Suppressor macrophage treated with lipopolysaccharide for 1 hour (primary cell): ENCODE measurements around the gene GRK3.
A peak's percentile ranks its signal among the peaks of the same experiment; 100 is the strongest.
"Not testable (repeated sequence)": the region's sequence is repeated elsewhere in the genome, so short reads cannot be mapped to it uniquely, and the experiment has no call there.

Source experiments
- DNase-seq, 3 donors: peaks; one replicate each; pipeline ENCODE4 v3.0.0-alpha.2; 2020 to 2022

Gene GRK3

GRCh38 chr22:25564320-25564978 lies at the start of gene GRK3:
GRK3 (plus strand) TSS chr22:25564675; CDS start chr22:25565041, 366 bp downstream.
- DNase-seq: peak; percentile 76 to 93 (median 77)

DNA sequence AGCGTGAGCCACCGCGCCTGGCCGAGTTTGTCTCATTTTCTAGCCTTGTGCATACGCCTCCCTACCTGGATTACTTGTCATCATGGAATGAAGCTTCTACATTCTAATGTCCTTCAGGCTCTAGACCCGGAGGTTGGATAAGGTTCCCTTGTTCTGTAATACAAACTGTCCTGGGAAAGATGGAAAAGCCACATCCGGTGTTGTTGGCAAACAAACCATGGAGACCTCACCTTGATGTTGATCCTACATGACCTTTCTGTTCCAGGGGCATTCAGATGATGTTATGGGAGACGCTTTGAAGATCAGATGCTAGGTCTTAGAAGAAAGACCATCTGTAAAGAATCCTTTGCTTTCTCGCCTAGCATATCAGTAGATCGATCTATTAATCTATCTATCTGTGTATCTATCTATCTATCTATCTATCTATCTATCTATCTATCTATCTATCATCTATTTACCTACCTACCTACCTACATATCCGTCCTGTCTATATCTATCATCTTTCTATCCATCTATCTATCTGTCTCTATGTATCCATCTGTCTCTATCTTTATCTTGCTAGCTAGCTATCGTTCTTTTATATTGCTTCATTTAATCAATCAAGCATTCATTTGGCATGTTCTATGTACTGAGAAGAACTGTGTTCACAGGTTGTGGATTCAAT lies 46.3 kb upstream of the GRK3 start:
- DNase-seq: no peak

GRCh38 chr22:25525376-25525775 lies 39.1 kb upstream of the GRK3 start:
- no peak for DNase-seq

- DNase-seq: peak; percentile 50 to 52 (median 51)
Observed at GRCh38 chr22:25525804-25526584, 38.5 kb upstream of the GRK3 start.

- DNase-seq: not testable (repeated sequence)
Observed at GRCh38 chr22:25527016-25527415, 37.5 kb upstream of the GRK3 start.

DNA sequence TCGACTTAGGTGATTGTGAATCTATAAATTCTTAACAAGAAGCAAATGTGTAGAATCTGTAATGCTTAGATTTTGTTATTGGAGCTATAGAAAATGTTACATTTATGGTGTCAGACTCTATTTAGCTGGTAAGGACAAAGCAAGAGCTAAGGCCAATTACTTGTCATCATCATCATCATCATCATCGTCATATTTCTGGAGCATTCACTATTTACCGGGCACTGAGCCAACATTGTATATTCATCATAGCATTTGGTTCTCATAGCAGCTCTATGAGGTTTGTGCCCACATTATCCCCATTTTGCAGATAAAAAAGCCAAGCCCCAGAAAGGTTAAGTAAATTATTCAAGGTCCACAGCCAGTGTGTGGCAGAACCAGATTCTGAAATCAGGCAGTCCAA lies 36.4 kb upstream of the GRK3 start:
- DNase-seq: not testable (repeated sequence)

GRCh38 chr22:25529059-25529458 lies 35.4 kb upstream of the GRK3 start:
- DNase-seq: not testable (repeated sequence)

- DNase-seq: not testable (repeated sequence)
Observed at GRCh38 chr22:25529541-25530137, 34.8 kb upstream of the GRK3 start.

- DNase-seq: not testable (repeated sequence)
Observed at GRCh38 chr22:25531677-25532076, 32.8 kb upstream of the GRK3 start.

DNA sequence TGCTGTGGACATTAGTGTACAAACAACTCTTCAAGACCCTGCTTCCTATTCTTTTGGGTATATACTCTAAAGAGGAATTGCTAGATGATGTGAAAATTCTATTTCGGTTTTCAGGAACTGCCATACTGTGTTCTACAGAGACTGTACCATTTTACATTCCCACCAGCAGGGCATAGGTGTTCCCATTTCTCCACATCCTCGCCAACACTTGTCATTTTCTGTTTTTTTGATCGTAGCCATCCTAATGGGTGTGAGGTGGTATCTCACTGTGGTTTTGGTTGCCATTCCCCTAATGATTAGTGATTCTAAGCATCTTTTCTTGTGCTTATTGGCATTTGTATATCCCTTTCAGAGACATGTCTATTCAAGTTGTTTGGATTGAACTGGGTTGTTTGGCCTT lies 29.8 kb upstream of the GRK3 start:
- DNase-seq: no peak

GRCh38 chr22:25536589-25536988 lies 27.9 kb upstream of the GRK3 start:
- no peak for DNase-seq

DNA sequence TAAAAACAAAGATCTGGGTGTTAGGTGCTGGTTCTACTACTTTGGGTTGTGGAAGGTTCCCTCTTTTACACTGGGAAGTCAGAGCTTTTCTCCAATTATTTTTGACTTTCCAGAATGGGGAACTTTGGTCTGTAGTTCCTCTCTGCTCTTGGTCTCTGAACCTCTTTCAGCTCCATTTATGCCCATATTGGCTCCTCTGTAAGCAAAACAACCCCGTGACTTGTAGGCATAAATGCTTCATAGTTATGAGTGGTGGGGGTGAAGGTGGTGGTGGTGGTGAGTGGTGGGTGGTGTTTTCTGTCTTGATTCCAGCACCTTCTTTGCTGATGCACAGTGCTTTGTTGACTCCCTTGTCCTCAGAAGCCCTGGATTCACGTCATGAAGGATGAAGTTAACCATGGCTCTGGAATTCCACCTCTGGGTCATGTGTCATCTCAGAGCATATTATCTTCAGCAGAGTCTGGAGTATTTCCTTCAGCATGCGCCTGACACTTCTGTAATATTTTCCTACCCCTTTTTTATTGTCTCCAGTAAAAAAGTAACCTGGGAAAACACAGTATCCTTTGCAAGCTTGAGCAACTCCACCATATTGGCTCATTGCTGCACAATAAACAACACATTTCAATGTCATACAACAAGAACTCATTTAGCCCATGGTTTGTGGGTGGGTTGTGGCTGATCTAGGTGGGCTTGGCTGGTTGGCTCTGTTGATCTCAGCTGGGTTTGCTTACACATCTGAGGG lies 24.1 kb upstream of the GRK3 start:
- DNase-seq: peak; percentile 45 to 69 (median 62)

GRCh38 chr22:25540908-25541660 lies 23.4 kb upstream of the GRK3 start:
- peak; percentile 57 to 72 (median 70) for DNase-seq

GRCh38 chr22:25542191-25542590 lies 22.3 kb upstream of the GRK3 start:
- DNase-seq: peak in 1 of 3 donors; percentile 12

- DNase-seq: no peak
Observed at GRCh38 chr22:25542720-25543402, 21.6 kb upstream of the GRK3 start.

GRCh38 chr22:25545146-25545545 lies 19.3 kb upstream of the GRK3 start:
- DNase-seq: no peak

- peak; percentile 79 to 86 (median 83) for DNase-seq
Observed at GRCh38 chr22:25545672-25546071, 18.8 kb upstream of the GRK3 start.

GRCh38 chr22:25546242-25546641 lies 18.2 kb upstream of the GRK3 start:
- no peak for DNase-seq

- DNase-seq: peak; percentile 82 to 93 (median 89)
Observed at GRCh38 chr22:25546751-25547150, 17.7 kb upstream of the GRK3 start.

DNA sequence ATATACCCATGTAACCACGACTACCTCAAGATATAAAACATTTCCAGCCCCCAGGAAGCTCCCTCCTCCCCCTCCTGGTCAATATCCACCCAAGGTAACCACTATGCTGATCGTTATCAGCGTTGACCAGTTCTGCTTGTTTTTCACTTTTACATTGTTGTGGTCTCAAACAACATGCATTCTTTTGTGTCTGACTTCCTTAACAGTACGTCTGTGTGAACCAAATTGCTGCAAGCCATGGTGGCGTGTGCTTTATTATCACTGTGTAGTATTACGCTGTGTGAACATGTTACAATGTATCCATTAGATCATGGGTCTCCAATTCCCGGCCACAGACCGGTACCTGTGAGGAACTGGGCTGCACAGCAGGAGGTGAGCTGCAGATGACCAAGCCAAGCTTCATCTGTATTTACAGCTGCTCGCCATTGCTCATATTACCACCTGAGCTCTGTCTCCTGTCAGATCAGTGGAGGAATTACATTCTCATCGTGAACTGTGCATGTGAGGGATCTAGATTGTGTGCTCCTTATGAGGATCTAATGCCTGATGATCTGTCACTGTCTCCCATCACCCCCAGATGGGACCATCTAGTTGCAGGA lies 15.5 kb upstream of the GRK3 start:
- no peak for DNase-seq

DNA sequence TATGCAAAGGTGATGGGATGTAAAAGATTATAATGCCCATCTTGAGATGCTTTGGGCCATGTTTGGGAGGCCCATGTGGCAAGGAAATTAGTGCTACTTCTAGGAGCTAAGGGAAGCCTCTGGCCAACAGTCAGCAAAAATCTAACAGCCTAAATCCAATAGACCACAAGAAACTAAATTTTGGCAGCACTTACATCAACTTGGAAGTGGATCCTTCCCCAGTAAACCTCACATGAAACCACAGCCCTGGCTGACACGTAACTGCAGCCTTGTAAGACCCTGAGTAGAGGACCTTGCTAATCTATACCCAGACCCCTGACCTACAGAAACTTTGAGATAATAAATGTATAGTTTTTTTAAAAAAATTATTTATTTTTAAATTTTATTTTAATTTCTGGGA lies 13.1 kb upstream of the GRK3 start:
- DNase-seq: no peak
